Spleen (tissue), 7 donors: ENCODE data around the gene TSPOAP1.

Experiments used
- CTCF ChIP-seq, 11 experiments: fragments of 200-600 bp in 7 of 11; fragments of 450-650 bp in 4 of 11; sonication (generic) in 4 of 11; IDR thresholded peaks in 8 of 11; conservative IDR thresholded peaks in 3 of 11; 1 replicate in 7 of 11; 2 replicates in 4 of 11; pipeline versions ENCODE4 v1.4.0 to v1.8.0; 2016 to 2021; ENCODE audit warnings: antibody characterized with exemption in 11 of 11, inconsistent platforms in 4 of 11, mild to moderate bottlenecking in 1 of 11
- POLR2A ChIP-seq, 3 donors: fragments of 450-650 bp; IDR thresholded peaks; one replicate each; pipeline ENCODE4 v1.5.1; 2017; ENCODE audit warnings: antibody characterized with exemption in 3 of 3, mild to moderate bottlenecking in 1 of 3
- POLR2AphosphoS5 ChIP-seq, 3 donors: sonication (generic); formaldehyde crosslinking; IDR thresholded peaks; one replicate each; pipeline ENCODE4 v1.5.1; 2017; ENCODE audit warnings: antibody characterized with exemption in 3 of 3
- donor health status: DM: no; HTN: no; CAD: no; lungs with moderate emphysema.
- donor health status: DM: no; HTN: no; CAD: no.
- donor health status: DM: no; HTN: no; CAD: no.

GRCh38 chr17:58332778-58333735, 4.5 kb upstream of the TSPOAP1 start:
- TF ChIP-seq CTCF (IDR thresholded peaks at IDR 0.05 in 8 of 11, conservative IDR thresholded peaks at IDR 0.05 in 3 of 11): no peak
- peak; percentile 73 to 84 (median 78) for TF ChIP-seq POLR2AphosphoS5 (IDR thresholded peaks at IDR 0.05)
- TF ChIP-seq POLR2A (IDR thresholded peaks at IDR 0.05): no peak
